ENCODE measurements around the gene CCL2. TPM values are rescaled to one million over a fixed set of nuclear protein-coding genes. Genes with fewer than 3 reads are reported as not detected.

Gene CCL2
- total and polyA plus RNA-seq, 2 of the 8 experiments (the other 6 are each of a cell fraction or from before 2014, with no cell fraction given) = 3.0 to 3.7 TPM

DNA sequence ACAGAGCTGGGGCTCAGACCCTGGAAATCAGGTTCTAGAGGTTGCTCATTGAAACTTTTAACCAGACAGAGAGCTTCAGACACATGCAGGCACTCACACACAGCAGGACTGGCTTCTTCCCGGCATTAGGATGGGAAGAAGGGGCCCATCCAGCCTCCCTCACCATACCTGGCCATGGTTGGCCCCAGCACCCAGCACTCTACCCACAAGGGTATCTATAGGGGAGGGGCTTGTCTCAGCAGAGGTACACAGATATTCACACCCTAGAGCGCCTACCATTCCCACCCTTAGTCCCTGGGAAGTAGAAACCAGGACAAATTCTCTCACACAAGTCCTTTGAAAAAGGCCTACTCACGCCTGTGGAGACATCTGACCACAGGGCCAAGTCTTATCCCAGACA, 20.5 kb upstream of the CCL2 start:
- Histone ChIP-seq H3K56ac (replicated peaks; ENCODE audit: insufficient read length, low read depth, low read length) (no peak overlapping the region), H3K79me2 (ENCODE audit: control insufficient read depth in 1 of 2, insufficient read depth in 2 of 2, low read length in 2 of 2) (no peaks in the 10 kb centered on the region), H2BK5ac (ENCODE audit: low read depth, low read length) (no peak overlapping the region), H3K36me3 (ENCODE audit: control insufficient read depth in 2 of 4, insufficient read depth in 4 of 4, low read length in 3 of 4) (no peaks in the 10 kb centered on the region), H4K91ac (replicated peaks; ENCODE audit: insufficient read length, low read length) (no peak overlapping the region), H3K18ac (ENCODE audit: extremely low read depth, low read length) (no peak overlapping the region), H4K8ac (ENCODE audit: extremely low read depth, insufficient read depth, low read length) (no peak overlapping the region), H3K14ac (ENCODE audit: insufficient read length) (no peak overlapping the region), H2BK15ac (ENCODE audit: low read length) (no peak overlapping the region), H3K23me2 (ENCODE audit: low read depth, low read length) (no peaks in the 10 kb centered on the region), H3K4me2 (ENCODE audit: insufficient read depth in 1 of 2, low read depth in 2 of 2, low read length in 2 of 2) (no peak overlapping the region), H4K5ac (ENCODE audit: insufficient read length, low read depth, low read length) (no peak overlapping the region), H3K4me1 (replicated peaks in 1 of 4; ENCODE audit: control insufficient read depth in 3 of 4, insufficient read depth in 4 of 4, low read length in 3 of 4) (peaks cover 0 to 2% (median 0%) of the 10 kb centered on the region in 4 experiments; a peak in 1 of 7 replicates), H3K4me3 (ENCODE audit: extremely low read depth in 1 of 4, insufficient read depth in 2 of 4, low read depth in 3 of 4, low read length in 4 of 4) (no peak overlapping the region), H3K23ac (ENCODE audit: insufficient read length) (no peak overlapping the region), H2BK20ac (ENCODE audit: low read length) (no peak overlapping the region), H3K27me3 (replicated peaks in 1 of 4; ENCODE audit: control insufficient read depth in 3 of 4, extremely low read depth in 1 of 4, insufficient read depth in 3 of 4, low read length in 3 of 4) (no peaks in the 10 kb centered on the region), H2BK120ac (replicated peaks; ENCODE audit: low read depth, low read length) (no peak overlapping the region), H2AK5ac (ENCODE audit: low read depth, low read length) (no peak overlapping the region), H3K9ac (replicated peaks in 1 of 4; ENCODE audit: extremely low read depth in 1 of 4, low read depth in 3 of 4, low read length in 3 of 4) (no peak overlapping the region), H2BK12ac (ENCODE audit: low read depth, low read length) (no peak overlapping the region), H3K4ac (replicated peaks; ENCODE audit: insufficient read length, low read depth, low read length) (no peak overlapping the region), H3K27ac (ENCODE audit: low read depth, low read length) (no peak overlapping the region), H3K79me1 (ENCODE audit: low read depth, low read length) (no peaks in the 10 kb centered on the region), H4K20me1 (replicated peaks in 1 of 2; ENCODE audit: control insufficient read depth in 1 of 2, insufficient read depth in 2 of 2, low read length in 2 of 2) (no peaks in the 10 kb centered on the region), H3K9me3 (ENCODE audit: insufficient read depth in 2 of 2, low read depth in 1 of 2, low read length in 1 of 2) (peaks cover 4 to 7% of the 10 kb centered on the region in 2 experiments; a peak in 2 of 4 replicates), H2AFZ (ENCODE audit: low read length) (no peak overlapping the region)
- FAIRE-seq (no peak), DNase-seq (ENCODE audit: low read depth in 1 of 2, low spot score in 2 of 2) (no peak)
- TF ChIP-seq FOSL1 (IDR thresholded peaks at IDR 0.05; ENCODE audit: insufficient read depth, low read depth, low read length) (no peak), SIN3A (conservative IDR thresholded peaks at IDR 0.05 in 1 of 2, IDR thresholded peaks at IDR 0.05 in 1 of 2; ENCODE audit: low read depth in 1 of 2, low read length in 2 of 2) (no peak), TAF7 (optimal IDR thresholded peaks at IDR 0.05; ENCODE audit: borderline replicate concordance, low read depth, low read length) (no peak), GABPA (IDR thresholded peaks at IDR 0.05; ENCODE audit: borderline replicate concordance, insufficient read depth, low read length) (no peak), BRCA1 (IDR thresholded peaks at IDR 0.05; ENCODE audit: low read depth, low read length) (no peak), CTBP2 (IDR thresholded peaks at IDR 0.05; ENCODE audit: borderline replicate concordance, insufficient read depth, insufficient read length, low read length) (no peak), EP300 (IDR thresholded peaks at IDR 0.05; ENCODE audit: borderline replicate concordance in 1 of 2, low read depth in 2 of 2, low read length in 2 of 2) (no peak), POLR2A (IDR thresholded peaks at IDR 0.05; ENCODE audit: control extremely low read depth in 1 of 2, low read depth in 2 of 2, low read length in 2 of 2) (no peak), CEBPB (IDR thresholded peaks at IDR 0.05; ENCODE audit: low read depth, low read length) (no peak), EGR1 (IDR thresholded peaks at IDR 0.05; ENCODE audit: borderline replicate concordance, low read depth, low read length) (no peak)
- ChIA-PET POLR2A (ENCODE audit: partially characterized antibody) (no interaction called here), CTCF (ENCODE audit: partially characterized antibody) (interaction anchor here (1.2 to 3.9 kb wide), 4 partner anchors 21 to 127 kb away, joined by 5 to 14 read pairs (median 8); partner anchors contain the start of gene CCL2)
- WGBS, 2 experiments (ENCODE audit: extremely low coverage in 1 of 2, insufficient coverage in 1 of 2, insufficient read length in 1 of 2, insufficient replicate concordance in 2 of 2, low coverage in 1 of 2, low lambda C conversion rate in 2 of 2, missing lambda C conversion rate in 1 of 2) = 93% methylated on average over 3 of the region's 3 CpGs; no CpG with 5 or more reads in 1 of the 2 experiments
